HEK293T (cell line): Measurements from ENCODE around the gene STOML2.

Experiments
- CTCF ChIA-PET: fragments of 350-600 bp; formaldehyde crosslinking; extraction: SDS; loops from one replicate; lab custom pipeline; 2021; ENCODE audit warnings: antibody characterized with exemption, inconsistent platforms; lab: Yijun Ruan, JAX
- POLR2A ChIA-PET: fragments of 350-600 bp; formaldehyde crosslinking; extraction: SDS; loops from one replicate; lab custom pipeline; 2020; ENCODE audit warnings: antibody characterized with exemption, inconsistent platforms; lab: Yijun Ruan, JAX
- DNase-seq: peaks from one replicate; pipeline ENCODE4 v3.0.0; 2012; ENCODE audit warnings: mixed read lengths; ENCODE audit errors: extremely low spot score
- ARNT ChIP-seq: fragments of 450-650 bp; IDR thresholded peaks from 2 replicates; pipeline ENCODE4 v1.6.1; 2017; ENCODE audit warnings: mild to moderate bottlenecking
- BHLHE40 ChIP-seq: fragments of 450-650 bp; IDR thresholded peaks from 2 replicates; pipeline ENCODE4 v1.6.1; 2016; ENCODE audit warnings: mild to moderate bottlenecking, moderate library complexity, borderline replicate concordance
- CTBP1 ChIP-seq: fragments of 450-650 bp; IDR thresholded peaks from 2 replicates; pipeline ENCODE4 v1.6.1; 2016; ENCODE audit warnings: borderline replicate concordance
- ELF4 ChIP-seq: fragments of 450-650 bp; IDR thresholded peaks from 2 replicates; pipeline ENCODE4 v1.6.1; 2017; ENCODE audit warnings: antibody characterized with exemption
- FOXA1 ChIP-seq: fragments of 450-650 bp; IDR thresholded peaks from 2 replicates; pipeline ENCODE4 v1.6.1; 2016; ENCODE audit warnings: mild to moderate bottlenecking
- FOXK2 ChIP-seq: fragments of 450-650 bp; IDR thresholded peaks from 2 replicates; pipeline ENCODE4 v1.6.1; 2016; ENCODE audit warnings: mild to moderate bottlenecking
- FOXM1 ChIP-seq: fragments of 450-650 bp; IDR thresholded peaks from 2 replicates; pipeline ENCODE4 v1.6.1; 2017; ENCODE audit warnings: mild to moderate bottlenecking, borderline replicate concordance
- HDGF ChIP-seq: fragments of 450-650 bp; IDR thresholded peaks from 2 replicates; pipeline ENCODE4 v1.6.1; 2017; ENCODE audit warnings: antibody characterized with exemption, borderline replicate concordance
- L3MBTL2 ChIP-seq: fragments of 450-650 bp; conservative IDR thresholded peaks from 2 replicates; pipeline ENCODE4 v1.6.1; 2016; ENCODE audit warnings: mild to moderate bottlenecking
- LEF1 ChIP-seq: fragments of 450-650 bp; IDR thresholded peaks from 2 replicates; pipeline ENCODE4 v1.6.1; 2017; ENCODE audit warnings: mild to moderate bottlenecking, borderline replicate concordance
- NFRKB ChIP-seq: fragments of 450-650 bp; IDR thresholded peaks from 2 replicates; pipeline ENCODE4 v1.6.1; 2016; ENCODE audit warnings: mild to moderate bottlenecking, moderate library complexity
- PKNOX1 ChIP-seq: fragments of 450-650 bp; IDR thresholded peaks from 2 replicates; pipeline ENCODE4 v1.6.1; 2016
- SP1 ChIP-seq: fragments of 450-650 bp; IDR thresholded peaks from 2 replicates; pipeline ENCODE4 v1.6.1; 2017
- SUZ12 ChIP-seq: fragments of 450-650 bp; IDR thresholded peaks from 2 replicates; pipeline ENCODE4 v1.6.1; 2016; ENCODE audit warnings: mild to moderate bottlenecking
- TARDBP ChIP-seq: fragments of 450-650 bp; IDR thresholded peaks from 2 replicates; pipeline ENCODE4 v1.6.1; 2016
- ZNF384 ChIP-seq: fragments of 450-650 bp; IDR thresholded peaks from 2 replicates; pipeline ENCODE4 v1.6.1; 2016

STOML2 gene

DNA sequence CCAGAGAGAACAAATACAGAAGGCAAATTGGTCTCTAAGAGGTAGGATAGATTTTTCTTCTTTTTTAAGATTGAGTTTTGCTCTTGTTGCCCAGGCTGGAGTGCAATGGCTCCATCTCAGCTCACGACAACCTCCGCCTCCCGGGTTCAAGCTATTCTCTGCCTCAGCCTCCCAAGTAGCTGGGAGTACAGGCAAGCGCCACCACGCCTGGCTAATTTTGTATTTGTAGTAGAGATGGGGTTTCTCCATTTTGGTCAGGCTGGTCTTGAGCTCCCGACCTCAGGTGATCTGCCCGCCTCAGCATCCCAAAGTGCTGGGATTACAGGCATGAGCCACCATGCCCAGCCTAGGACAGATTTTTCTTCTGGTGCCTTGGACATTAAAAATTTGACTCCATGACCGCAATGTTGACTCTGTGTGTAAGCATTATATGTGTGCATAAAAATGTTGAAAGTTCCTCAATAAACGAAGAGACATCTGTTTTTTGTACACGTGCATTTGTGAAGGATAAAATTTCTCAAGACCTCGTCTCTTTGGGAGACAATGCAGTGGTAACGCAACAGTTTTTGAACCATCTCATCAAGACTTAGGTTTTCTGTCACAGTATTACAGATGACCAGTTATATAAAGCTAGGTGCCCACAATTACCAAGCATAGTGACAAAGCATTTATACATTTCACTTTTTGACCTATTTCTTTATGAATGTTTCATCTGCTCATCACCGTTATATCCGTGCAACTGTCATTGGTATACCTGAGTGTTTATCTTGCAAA is 47.9 kb downstream of the STOML2 start:
- POLR2A ChIA-PET: no interaction called here
- no peak for DNase-seq
- CTCF ChIA-PET: no interaction called here
- TF ChIP-seq ELF4: no peak
- TF ChIP-seq PKNOX1: no peak
- no peak for TF ChIP-seq CTBP1
- TF ChIP-seq NFRKB: no peak
- TF ChIP-seq HDGF: no peak
- TF ChIP-seq SP1: no peak

DNA sequence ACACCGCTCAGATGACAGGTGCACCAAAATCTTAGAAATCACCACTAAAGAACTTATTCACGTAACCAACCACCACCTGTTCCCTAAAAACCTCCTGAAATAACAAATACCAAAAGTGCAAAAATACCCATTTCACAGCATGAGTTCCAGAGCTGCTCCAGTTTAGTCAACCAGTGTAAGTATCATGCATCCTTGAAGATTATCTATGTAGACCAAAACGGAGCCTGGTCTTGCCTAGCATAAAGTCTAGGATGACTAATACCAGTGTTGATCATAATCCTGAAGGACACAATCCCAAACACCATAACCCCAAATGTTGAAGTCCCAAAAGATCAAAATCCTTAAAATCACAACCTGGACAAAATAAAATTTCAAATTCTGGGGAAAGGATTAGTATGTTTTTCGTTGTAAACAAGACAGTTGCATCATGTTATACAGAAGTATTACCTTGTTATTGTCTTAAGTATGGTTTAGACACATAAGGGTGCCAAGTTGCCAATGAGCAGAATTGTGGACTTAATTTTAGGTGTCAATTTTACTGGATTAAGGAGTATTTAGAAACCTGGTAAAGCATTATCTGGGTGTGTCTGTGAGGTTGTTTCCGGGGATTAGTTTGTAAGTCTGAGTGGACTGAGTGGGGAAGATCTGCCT is 48.6 kb downstream of the STOML2 start:
- ChIA-PET POLR2A (no interaction called here), CTCF (no interaction called here)
- TF ChIP-seq FOXK2: no peak
- no peak for TF ChIP-seq HDGF
- no peak for TF ChIP-seq SUZ12
- TF ChIP-seq LEF1: no peak
- no peak for DNase-seq

DNA sequence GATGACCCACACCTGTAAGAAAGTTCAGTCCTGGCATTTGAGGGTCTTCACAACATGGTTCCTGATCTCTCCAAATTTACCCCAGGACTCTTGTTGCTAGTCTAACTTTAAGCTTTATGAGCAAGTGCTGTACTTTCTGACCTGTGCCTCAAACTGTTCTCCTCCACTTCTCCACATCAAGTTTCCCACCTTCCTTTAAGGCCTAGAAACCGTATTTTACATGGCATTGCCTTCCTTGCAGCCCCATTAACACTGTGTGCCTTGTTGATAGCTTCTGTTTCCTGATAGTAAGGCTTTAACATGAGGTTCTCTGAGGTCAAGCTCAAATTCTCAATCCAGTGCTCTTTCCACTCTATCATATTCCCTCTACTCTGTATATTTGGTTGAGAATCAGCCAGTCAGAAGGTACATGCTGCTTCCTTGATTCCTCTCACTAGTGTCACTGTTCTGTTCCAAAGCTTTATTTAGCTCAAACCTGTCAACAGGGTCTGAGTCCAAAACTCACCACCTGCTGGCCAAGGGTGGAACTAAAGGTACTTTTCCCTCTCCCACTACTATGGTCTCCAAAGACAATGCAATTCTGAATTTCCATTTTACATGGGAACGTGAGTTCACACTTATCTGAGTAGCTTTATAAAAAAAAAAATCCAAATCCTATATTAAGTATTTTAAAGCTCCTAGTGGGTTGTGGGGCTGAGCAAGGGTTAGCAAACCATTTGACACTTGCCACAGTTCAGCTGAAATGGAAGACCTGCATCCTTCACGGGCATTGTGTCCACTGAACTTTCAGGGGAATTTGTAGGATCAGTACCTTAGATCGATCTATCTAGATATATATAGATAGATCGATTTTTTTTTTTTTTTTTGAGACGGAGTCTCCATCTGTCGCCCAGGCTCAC is 51.6 kb downstream of the STOML2 start:
- CTCF ChIA-PET: interaction anchor here (0.7 to 1.6 kb wide), 9 partner anchors 9 to 438 kb away, joined by 3 to 7 read pairs (median 5); no protein-coding TSS in a partner anchor

More for the DNA sequence above, 51.6 kb downstream of the STOML2 start:
- DNase-seq: peak; percentile 61
- no peak for TF ChIP-seq SUZ12
- no peak for TF ChIP-seq L3MBTL2
- no peak for TF ChIP-seq LEF1
- TF ChIP-seq ARNT: no peak
- no peak for TF ChIP-seq BHLHE40
- no peak for TF ChIP-seq TARDBP
- TF ChIP-seq ZNF384: no peak
- no peak for TF ChIP-seq FOXM1
- no peak for TF ChIP-seq SP1
- TF ChIP-seq NFRKB: no peak
- TF ChIP-seq PKNOX1: no peak
- no peak for TF ChIP-seq ELF4
- TF ChIP-seq CTBP1: no peak
- TF ChIP-seq HDGF: no peak
- TF ChIP-seq FOXA1: no peak
- no peak for TF ChIP-seq FOXK2
- POLR2A ChIA-PET: interaction anchor here (0.8 to 1.6 kb wide), 4 partner anchors 20 to 62 kb away, joined by 3 to 4 read pairs (median 4); partner anchors contain the start of genes DNAJB5 and FANCG
